B cell (primary cell): ENCODE data around the gene DDR1.

Source experiments
- CTCF ChIP-seq: fragments of 200-600 bp; IDR thresholded peaks from one replicate; pipeline ENCODE4 v1.8.0; 2022; ENCODE audit warnings: antibody characterized with exemption, mild to moderate bottlenecking
- EZH2 ChIP-seq: IDR thresholded peaks from 2 replicates; pipeline ENCODE4 v1.6.1; 2012; ENCODE audit warnings: borderline replicate concordance, low read depth, mild to moderate bottlenecking, moderate library complexity, low read length; ENCODE audit not compliant: insufficient read depth, poor library complexity, severe bottlenecking

DNA sequence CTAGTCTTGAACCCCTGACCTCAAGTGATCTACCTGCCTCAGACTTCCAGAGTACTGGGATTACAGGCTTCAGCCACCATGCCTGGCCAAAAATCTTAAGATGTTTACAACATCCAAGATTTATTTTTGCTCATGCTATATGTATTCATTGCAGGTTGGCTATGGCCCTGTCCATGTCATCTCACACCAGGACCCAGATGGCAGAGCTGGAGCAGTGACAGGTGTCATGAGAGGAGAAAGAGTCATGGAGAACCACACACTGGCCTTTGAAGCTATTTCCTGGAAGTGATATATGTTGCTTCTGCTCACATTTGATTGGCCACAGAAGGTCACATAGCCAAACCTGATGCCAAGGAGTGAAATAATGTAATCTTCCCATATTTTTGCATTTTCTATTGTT, 13.8 kb upstream of the DDR1 start:
- TF ChIP-seq EZH2, result no peak
- TF ChIP-seq CTCF, result no peak
